BE2C (cell line): Measurements from ENCODE around the gene UNC13A.

Experiments
- DNase-seq: peaks from one replicate; pipeline ENCODE4 v3.0.0-alpha.2; 2020
- H3K27me3 ChIP-seq: fragments of 250-450 bp; sonication (Bioruptor Pico); 2 replicates; pipeline ENCODE4 v1.5.1; 2020; ENCODE audit warnings: mild to moderate bottlenecking
- H3K36me3 ChIP-seq: fragments of 250-450 bp; sonication (Bioruptor Pico); 2 replicates; pipeline ENCODE4 v1.5.1; 2020; ENCODE audit warnings: mild to moderate bottlenecking
- H3K4me1 ChIP-seq: fragments of 250-450 bp; sonication (Bioruptor Pico); 2 replicates; pipeline ENCODE4 v1.5.1; 2020
- H3K4me3 ChIP-seq: 2 replicates; pipeline ENCODE4 v1.5.1; 2011; ENCODE audit warnings: low read depth, low read length
- H3K9me3 ChIP-seq: fragments of 250-450 bp; sonication (Bioruptor Pico); 2 replicates; pipeline ENCODE4 v1.5.1; 2020
- TF ChIP-seq, protein P1 (sequence below): IDR thresholded peaks from 2 replicates; pipeline ENCODE4 v1.5.1; 2012; ENCODE audit warnings: mild to moderate bottlenecking, low read depth, low read length

UNC13A gene

DNA sequence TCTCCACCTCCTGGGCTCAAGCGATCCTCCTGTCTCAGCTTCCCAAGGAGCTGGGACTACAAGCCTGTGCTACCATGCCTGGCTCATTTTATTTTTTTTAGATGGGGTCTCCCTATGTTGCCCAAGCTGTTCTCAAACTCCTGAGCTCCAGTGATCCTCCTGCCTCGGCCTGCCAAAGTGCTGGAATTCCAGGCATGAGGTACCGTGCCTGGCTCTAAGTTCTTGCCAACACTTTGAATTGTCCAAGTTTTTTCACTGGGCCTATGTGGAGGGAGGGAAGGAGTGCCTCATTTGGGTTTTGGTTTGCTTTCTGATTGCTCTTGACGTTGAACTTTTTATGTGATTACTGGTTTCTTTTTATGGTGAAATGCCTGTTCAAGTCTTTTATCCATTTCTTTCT is 4.4 kb upstream of the UNC13A start:
- Histone ChIP-seq H3K27me3 (no peaks in the 10 kb centered on the region), H3K9me3 (no peaks in the 10 kb centered on the region; the same call in 1 of the 2 replicates), H3K4me3 (no peak overlapping the region), H3K36me3 (no peaks in the 10 kb centered on the region), H3K4me1 (no peaks in the 10 kb centered on the region)
- TF ChIP-seq, protein P1, sequence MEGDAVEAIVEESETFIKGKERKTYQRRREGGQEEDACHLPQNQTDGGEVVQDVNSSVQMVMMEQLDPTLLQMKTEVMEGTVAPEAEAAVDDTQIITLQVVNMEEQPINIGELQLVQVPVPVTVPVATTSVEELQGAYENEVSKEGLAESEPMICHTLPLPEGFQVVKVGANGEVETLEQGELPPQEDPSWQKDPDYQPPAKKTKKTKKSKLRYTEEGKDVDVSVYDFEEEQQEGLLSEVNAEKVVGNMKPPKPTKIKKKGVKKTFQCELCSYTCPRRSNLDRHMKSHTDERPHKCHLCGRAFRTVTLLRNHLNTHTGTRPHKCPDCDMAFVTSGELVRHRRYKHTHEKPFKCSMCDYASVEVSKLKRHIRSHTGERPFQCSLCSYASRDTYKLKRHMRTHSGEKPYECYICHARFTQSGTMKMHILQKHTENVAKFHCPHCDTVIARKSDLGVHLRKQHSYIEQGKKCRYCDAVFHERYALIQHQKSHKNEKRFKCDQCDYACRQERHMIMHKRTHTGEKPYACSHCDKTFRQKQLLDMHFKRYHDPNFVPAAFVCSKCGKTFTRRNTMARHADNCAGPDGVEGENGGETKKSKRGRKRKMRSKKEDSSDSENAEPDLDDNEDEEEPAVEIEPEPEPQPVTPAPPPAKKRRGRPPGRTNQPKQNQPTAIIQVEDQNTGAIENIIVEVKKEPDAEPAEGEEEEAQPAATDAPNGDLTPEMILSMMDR, result no peak
- no peak for DNase-seq

DNA sequence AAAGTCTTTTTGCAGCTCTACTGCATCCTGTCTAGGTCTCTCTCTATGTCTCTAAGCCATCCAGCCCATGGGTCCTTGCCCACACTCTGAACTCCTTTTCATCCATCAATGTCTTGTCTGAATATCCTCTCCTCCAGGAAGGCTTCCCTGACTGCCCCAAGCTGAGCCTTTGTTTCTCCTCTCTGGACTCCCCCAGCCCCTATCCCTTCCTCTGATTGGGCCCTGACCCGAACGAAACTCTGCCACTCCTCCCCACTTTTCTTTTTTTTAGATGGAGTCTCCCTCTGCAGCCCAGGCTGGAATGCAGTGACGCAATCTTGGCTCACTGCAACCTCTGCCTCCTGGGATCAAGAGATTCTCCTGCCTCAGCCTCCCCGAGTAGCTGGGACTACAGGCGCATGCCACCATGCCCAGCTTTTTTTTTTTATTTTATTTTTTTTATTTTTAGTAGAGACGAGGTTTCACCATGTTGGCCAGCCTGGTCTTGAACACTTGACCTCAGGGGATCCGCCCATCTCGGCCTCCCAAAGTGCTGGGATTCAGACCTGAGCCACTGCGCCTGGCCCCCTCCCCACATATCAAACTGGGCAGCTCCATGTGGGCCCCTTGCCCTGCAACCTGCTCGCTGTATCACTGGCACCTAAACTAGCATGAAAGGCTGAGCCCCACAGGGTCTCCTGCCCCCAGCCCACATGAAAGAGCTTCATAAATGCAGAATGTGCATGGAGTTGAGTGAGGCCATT is 870 bp upstream of the UNC13A start:
- Histone ChIP-seq H3K4me3 (peak overlapping the region; percentile 70), H3K9me3 (no peaks in the 10 kb centered on the region; the same call in 1 of the 2 replicates), H3K36me3 (no peaks in the 10 kb centered on the region; the same call in 1 of the 2 replicates), H3K4me1 (no peaks in the 10 kb centered on the region), H3K27me3 (no peaks in the 10 kb centered on the region)
- DNase-seq, result no peak
- TF ChIP-seq, protein P1, result no peak

DNA sequence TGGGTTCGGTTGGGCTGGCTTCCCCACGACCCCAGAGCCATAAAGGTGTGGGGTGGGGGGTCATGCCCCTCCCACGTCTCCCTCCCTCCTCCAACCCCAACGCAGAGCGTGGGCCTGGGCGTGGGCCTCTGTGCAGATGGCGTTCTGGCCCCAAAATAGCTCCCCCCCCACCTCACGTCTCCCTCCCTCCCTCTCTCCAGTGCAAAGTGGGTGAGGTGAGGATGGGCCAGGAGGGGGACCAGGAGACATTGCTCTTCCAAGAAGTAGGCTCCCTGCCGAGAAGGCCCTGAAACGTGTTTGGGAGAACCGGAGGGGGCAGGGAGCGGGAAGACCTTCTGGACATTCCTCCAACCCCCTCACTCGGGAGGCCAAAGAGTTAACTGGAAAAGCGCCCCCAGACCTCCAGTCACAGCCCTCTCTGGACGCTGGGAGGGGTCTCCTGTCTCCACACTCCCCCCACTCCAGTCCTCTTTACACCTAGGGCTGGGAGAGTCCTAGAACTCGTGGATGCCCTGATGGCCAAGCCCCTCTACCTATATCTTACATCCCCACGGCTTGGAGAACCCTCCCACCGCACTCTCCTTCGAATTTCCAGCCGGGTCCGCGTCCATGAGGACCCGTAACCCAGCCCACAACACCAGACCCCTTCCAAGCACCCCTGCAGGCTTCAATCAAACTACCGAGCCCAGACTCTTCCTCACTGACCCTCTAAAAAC is 855 bp downstream of the UNC13A start:
- TF ChIP-seq, protein P1, result no peak
- DNase-seq, result no peak
- Histone ChIP-seq H3K27me3 (no peaks in the 10 kb centered on the region), H3K4me1 (no peaks in the 10 kb centered on the region), H3K9me3 (no peaks in the 10 kb centered on the region; the same call in 1 of the 2 replicates), H3K4me3 (peak overlapping the region; percentile 70), H3K36me3 (peaks cover 3% of the 10 kb centered on the region)

DNA sequence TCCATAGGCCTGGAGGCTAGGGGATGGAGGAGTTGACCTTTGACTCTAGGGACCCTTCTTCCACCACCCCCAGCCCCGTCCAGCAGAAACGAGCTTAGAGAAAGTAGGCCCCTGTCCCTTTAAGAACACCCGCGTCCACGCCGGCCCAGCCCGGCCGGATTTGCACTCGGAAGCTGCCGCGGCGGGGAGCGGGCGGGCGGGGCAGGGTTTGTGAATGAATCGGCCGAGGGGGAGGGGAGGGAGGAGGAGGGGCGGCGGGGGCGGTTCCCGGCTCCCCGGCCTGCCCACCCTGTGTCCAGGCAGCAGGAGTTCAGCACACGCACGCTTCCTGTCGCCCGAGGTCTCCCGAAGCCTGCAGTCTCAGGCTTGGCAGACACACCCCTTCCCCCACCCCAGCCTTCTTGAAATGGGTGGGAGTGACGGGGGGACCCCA is 1.5 kb downstream of the UNC13A start:
- H3K9me3 ChIP-seq, result no peaks in the 10 kb centered on the region; the same call in 1 of the 2 replicates
- TF ChIP-seq, protein P1, result no peak
- H3K27me3 ChIP-seq, result no peaks in the 10 kb centered on the region
- H3K4me1 ChIP-seq, result no peaks in the 10 kb centered on the region
- peak overlapping the region; percentile 70 for H3K4me3 ChIP-seq
- peaks cover 4% of the 10 kb centered on the region for H3K36me3 ChIP-seq
- DNase-seq, result peak; percentile 84

DNA sequence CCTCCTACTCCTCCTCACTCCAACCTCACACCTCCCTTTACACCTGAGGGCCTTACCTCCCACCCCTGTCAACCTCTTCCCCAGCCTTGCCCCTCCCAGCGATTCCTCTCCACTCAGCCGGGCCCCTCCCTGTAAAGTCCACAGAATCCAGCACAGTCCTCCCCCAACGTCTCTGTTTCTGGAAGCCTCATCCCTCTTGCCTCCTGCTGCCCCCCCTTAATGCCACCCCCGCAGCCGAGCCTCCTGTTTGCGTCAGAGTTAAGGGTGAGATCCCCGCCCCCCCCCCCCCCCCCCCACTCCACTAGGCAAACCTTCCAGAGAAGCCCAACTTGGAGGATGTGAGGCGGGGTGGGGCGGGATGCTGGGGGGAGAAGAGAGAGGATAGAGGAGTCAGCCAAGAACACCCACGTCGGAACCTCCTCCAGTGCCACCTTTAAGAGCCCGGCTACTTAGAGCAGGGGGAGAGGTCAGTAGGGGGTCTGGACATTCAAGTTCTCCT is 2.1 kb downstream of the UNC13A start:
- Histone ChIP-seq H3K27me3 (no peaks in the 10 kb centered on the region), H3K36me3 (peaks cover 4% of the 10 kb centered on the region), H3K9me3 (no peaks in the 10 kb centered on the region), H3K4me3 (peak overlapping the region; percentile 70), H3K4me1 (no peaks in the 10 kb centered on the region)
- TF ChIP-seq, protein P1, result no peak
- no peak for DNase-seq
